ENCODE data around the gene SLK. TPM values are rescaled to one million over a fixed set of nuclear protein-coding genes. Genes with fewer than 3 reads are reported as not detected.

Gene SLK
- total RNA-seq, 1 donor from 2014 or later: 67.0 TPM

- no peak for DNase-seq
These were observed 24.6 kb downstream of the SLK start for GRCh38 chr10:103991393-103992128.

GRCh38 chr10:103995134-103995533 is 28.2 kb downstream of the SLK start:
- no peak for DNase-seq

GRCh38 chr10:103998805-103999204 is 31.9 kb downstream of the SLK start:
- DNase-seq: no peak

- DNase-seq: no peak
These were observed 36.0 kb downstream of the SLK start for GRCh38 chr10:104002911-104003310.

GRCh38 chr10:104005172-104005863 is 38.4 kb downstream of the SLK start:
- no peak for DNase-seq

GRCh38 chr10:104011904-104012303 is 45.0 kb downstream of the SLK start:
- DNase-seq: no peak

- no peak for DNase-seq
These were observed 46.5 kb downstream of the SLK start for GRCh38 chr10:104013489-104013888.

- no peak for DNase-seq
These were observed 47.2 kb downstream of the SLK start for GRCh38 chr10:104014176-104014575.

GRCh38 chr10:104016661-104017060 is 49.7 kb downstream of the SLK start:
- DNase-seq: no peak

GRCh38 chr10:104018471-104018870 is 51.5 kb downstream of the SLK start:
- DNase-seq: no peak

- DNase-seq: no peak
These were observed 53.1 kb downstream of the SLK start for GRCh38 chr10:104020020-104020419.

- DNase-seq: no peak
These were observed 54.3 kb downstream of the SLK start for GRCh38 chr10:104021246-104021645.

- no peak for DNase-seq
These were observed 55.1 kb downstream of the SLK start for GRCh38 chr10:104022026-104022425.

- no peak for DNase-seq
These were observed 58.6 kb downstream of the SLK start for GRCh38 chr10:104025524-104025923.

- no peak for DNase-seq
These were observed 59.8 kb downstream of the SLK start for GRCh38 chr10:104026762-104027161.

- peak; percentile 40 for DNase-seq
These were observed 61.2 kb downstream of the SLK start for GRCh38 chr10:104028146-104028545.

- DNase-seq: peak; percentile 52
These were observed 62.0 kb downstream of the SLK start for GRCh38 chr10:104028823-104029520.

- peak; percentile 95 for DNase-seq
These were observed 62.6 kb downstream of the SLK start for GRCh38 chr10:104029521-104029860.

- DNase-seq: no peak
These were observed 64.7 kb downstream of the SLK start for GRCh38 chr10:104031631-104032030.

- no peak for DNase-seq
These were observed 65.3 kb downstream of the SLK start for GRCh38 chr10:104032144-104032775.

- DNase-seq: no peak
These were observed 66.5 kb downstream of the SLK start for GRCh38 chr10:104033401-104033930.

- no peak for DNase-seq
These were observed 67.0 kb downstream of the SLK start for GRCh38 chr10:104033966-104034365.

All from skin of body (tissue), 2 donors.